NCI-H82 (cell line): ENCODE measurements around the gene POU4F3.

ENCODE experiments used
- DNase-seq: peaks from one replicate; lab custom pipeline; 2025; lab: John Stamatoyannopoulos, UW

POU4F3 gene

DNA sequence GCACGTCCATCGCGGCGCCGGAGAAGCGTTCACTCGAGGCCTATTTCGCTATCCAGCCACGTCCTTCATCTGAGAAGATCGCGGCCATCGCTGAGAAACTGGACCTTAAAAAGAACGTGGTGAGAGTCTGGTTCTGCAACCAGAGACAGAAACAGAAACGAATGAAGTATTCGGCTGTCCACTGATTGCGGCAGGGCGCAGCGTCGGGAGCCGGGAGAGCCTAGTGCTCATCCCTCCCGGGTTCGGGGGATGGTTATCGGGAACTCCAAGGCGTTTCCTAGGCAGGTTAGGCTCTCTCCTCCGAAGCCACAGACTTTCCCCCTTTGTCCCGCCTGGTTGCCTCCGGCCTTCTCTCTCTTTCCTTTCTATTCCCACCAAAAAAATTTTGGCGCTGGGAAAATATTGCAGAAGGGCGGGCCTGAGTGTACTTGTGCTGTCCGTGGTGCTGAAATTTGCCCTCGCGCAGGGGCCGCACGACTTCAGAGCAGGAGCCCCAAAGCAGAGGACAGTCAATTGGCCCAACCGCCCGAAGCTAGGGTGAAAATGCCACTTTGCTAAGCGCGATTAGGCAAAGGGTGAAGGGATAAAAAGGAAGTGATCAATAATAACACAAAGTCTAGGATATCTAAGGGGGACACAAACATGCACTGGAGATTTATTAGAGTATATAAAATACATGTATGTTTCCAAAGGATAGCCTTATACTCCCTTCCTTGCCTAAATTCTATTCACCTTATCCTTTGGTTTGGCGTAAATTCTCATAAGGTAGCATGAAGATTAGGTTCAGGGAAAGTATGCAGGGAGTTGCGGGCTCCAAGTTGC is 1.8 kb downstream of the POU4F3 start:
- no peak for DNase-seq

DNA sequence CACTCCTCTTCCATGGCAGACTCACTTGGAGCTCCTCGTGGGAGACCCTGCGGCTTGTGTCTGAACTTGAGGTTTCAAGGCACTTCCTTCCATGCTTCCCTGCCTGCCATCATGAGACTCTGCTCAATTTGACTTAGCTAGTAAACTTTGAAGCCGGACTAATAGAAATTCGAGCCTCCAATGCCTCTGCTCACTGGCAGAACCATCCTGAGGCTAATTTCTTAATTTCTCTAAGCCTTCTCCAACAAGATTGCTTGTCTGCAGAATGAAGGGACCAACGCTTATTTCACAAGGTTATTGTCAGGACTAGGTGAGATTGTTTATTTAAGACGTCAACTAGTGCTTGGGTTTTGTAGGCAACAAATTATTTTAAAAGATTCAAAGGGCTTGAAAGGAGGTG is 3.2 kb downstream of the POU4F3 start:
- no peak for DNase-seq

DNA sequence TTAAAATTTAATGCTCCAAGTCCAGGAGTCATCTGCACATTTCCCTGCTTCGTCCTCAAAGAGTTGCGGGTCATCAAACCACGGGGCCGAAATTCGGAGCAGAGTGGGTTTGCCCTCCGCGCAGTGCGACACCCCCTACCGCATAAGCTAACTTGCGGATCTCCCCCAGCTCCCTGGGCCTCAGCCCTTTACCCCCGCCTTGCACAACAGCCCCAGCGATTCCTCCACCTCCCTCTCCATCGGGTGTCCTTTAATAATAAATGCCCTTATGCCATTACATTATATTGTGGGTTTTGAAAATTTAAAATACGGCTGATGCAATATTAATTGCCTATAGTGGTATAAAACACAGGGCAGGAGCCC is 3.9 kb downstream of the POU4F3 start:
- DNase-seq: no peak

DNA sequence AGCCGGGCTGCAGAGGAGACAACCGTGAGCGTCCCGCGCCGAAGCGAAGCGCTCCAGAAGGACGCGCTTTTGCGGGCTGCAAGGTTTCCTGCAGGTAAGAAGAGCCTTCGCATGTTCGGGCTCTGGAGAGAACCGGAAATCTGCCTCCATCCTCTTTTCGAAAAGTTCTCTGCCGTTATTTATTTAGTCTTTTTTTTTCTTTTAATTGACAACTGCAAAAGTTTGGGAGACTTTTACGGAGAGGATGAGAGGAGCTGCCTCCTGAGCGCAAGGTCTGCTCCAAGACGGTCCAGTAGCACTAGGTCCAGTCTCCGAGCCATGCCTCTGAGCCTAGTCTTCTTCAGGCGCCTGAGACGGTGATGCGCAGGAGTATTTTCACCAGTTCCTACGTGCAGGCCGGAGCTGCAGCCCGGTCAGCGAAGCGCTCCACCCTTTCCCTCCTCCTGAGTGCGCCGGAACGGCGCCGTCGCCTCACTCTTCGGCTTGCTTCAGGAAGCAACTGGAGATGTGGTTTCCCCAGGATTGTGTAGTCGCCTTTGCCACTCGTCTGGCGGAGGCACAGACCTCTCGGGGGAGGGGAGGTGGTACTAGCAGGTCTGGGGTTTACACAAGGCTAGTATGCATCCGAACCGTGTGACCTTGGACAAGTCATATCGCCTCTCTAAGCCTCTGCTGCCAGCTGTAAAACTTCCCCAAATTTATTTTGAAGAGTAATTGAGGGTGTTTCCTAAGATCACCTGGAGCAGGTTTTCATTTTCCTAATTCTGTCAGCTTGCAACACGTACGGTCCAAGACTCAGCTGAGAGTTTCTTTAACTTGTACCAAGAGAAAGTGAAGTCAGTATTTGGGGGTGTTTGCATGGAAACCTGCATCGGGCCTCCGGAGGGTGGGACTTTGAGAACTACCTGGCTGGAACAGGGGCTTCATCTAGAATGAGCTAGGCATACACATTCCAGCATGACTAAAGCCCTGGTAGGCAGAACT is 4.5 kb downstream of the POU4F3 start:
- no peak for DNase-seq

DNA sequence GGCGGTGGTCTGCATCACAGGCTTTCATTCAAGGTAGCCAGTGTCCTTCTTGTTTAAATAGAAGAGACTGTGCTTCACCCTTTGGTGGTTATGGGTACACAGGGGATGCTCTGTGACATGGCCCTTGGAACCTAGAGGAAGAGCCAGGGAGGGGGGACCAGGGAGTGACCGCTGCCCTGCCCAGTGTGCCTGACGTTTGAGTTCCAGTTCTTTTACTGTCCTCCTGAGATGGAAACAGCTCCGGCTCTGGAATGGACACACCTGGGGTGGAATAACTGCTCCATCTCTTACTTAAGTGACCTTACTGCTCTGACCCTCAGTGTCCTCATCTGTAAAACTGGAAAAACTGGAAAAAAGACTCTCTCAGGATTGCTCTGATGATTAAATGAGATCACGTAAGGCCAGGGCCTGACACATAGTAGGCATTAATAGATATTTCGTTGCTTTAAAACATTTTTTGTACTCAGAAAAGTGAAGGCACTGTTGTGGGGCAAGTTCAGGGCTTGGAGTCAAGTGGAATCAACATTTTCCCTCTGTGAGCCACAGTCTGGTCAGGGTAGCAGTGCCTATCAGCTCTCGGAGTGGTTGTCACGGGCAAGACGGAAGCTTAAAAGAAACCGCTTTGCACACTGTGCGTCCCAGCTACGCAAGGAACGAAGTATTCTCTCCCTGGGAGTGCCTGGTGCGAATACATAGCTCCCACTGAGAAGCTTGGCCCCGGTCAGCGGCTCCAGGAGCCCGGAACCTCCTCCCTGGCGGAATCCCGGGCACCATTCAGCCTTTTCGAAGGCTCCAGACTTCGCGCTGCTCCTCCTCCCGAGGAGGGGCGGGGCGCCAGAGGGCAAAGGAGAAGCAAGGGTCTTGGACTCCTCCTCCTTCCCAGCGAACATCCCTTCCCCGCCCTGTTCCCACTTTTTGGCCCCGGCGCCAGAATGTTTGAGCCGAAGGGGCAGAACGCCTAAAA is 5.8 kb downstream of the POU4F3 start:
- DNase-seq: peak; percentile 64

DNA sequence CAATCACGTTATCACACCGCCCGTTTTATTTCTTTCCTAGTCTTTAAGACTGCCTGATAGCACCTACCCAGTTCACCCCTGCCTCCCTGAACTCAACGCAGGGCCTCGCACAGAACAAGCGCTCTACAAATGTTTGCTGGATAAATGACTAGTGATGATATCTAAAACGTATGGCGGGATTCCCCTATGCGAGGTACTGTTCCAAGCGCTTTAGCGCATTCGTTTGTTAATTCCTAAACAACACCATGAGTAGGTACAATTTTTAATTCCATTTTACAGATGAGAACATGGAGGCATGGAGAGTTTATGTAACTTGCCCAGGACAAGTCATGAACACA is 6.6 kb downstream of the POU4F3 start:
- no peak for DNase-seq

DNA sequence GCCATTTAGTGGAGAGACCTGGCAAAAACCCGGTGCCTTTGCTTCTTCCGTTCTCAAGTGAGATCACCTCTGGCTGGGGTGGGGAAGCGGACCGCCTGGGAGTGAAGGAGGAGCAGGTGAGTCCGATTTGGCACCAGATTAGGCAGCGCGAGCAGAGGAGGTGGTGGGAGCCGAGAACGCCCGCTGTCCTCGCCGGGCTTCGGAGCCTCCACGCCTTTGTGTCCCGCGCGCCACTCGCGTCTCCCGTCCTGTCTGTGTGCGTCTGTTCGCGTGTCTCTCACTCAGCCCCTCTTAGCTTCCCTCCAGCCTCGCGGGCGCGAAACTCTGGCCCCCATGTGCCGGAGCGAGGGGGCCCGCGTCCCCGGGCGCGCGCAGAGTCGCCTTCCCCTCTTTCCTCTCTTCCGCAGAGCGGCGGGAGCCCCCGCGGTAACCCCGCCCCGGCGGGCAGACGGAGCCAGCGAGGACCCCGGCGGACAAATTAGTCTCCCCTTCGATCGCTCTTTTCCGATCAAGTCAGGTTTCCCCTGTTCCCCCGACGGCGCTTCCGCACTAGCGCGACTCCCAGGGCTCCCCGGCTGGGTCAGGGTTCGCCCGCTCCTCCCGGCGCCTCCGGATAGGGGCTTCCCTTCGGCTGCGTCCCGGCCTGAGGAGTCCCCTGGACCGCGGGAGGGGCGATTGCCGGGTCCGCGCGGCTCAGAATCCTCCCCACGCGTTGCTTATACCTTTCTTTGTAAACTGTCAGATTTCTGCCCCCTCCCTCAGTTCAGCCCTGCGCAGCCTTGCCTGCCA is 7.1 kb downstream of the POU4F3 start:
- peak; percentile 20 for DNase-seq

DNA sequence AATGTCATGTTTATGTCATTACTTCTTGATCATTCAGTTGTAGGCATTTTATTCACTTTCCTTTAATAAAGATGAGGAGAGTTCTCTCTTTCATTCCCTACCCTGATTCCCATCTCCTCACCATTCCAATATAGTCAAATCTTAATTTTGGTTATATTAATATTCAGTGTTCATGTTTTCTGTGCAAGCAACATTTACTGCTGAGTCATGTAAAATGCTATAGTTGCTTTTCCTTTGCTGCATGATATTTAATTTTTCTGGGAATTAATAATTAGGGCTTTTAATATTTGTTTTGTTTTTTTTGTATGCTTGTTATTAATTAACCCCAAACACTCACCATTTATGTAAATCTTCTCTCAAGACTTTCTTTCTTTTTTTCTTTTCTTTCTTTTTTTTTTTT is 18.5 kb downstream of the POU4F3 start:
- DNase-seq: no peak

DNA sequence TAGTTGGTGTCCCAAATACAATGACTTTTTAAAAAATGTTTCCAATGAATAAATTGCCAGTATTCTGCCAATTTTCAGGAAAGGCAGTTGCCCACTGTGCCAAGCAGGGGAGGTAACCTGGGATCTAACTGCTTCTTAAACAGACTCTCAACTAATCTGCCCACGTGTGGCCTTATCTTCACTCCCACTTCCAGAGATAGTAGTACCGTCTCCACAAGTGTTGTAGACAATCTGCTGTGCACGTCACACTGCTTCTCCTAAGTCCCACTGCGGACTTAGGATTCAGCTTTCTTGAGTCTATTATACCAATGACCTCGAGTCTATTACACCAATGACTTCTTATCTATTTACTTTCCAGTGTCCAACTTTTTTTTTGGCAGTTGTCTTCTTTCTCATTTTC is 21.2 kb downstream of the POU4F3 start:
- DNase-seq: no peak

DNA sequence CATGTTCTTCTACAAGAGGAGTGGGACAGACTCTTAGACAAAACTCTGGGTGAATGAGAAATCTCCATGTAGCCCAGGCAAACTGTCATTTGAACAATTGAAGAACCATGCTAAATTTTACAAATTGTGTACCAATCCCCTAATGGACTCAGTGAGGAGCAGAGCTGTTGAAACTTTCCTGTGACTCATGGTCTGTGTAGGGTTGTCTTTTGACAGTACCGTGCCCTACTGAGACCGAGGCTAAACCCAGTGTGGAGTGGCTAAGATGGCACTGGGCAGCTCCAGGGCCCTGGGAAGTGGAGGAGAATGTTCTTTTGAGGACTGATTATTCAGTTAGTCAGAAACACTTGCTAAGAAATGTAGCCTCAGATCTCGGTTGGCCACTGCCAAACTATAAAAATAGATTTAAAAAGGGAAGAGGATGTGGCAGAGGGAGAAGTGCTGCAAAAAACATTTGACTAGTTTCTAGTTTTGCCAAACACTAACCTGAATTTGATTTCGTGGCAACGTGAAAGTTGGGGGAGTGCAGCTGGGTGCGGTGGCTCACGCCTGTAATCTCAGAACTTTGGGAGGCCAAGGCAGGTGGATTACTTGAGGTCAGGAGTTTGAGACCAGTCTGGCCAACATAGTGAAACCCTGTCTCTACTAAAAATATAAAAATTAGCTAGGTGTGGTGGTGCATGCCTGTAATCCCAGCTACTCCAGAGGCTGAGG is 24.7 kb downstream of the POU4F3 start:
- no peak for DNase-seq

DNA sequence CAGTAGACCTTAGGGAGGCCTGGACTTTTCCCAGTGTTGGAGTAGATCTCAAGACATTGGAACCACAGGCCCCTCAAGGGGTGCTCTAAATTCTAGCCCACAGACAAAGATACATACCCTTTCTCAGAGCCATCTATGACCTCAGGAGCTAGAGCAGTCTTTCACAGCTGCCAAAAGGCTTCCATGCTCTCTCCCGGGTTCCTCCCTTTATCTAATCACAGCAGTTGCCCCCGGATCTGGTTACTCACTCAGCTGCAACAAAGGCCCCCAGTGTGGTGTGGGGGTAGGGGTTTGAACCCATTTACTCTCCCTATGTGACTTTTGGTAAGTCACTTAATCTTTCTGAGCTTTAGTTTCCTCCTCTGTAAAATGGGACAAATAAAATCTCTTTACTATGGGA is 27.0 kb downstream of the POU4F3 start:
- DNase-seq: no peak

DNA sequence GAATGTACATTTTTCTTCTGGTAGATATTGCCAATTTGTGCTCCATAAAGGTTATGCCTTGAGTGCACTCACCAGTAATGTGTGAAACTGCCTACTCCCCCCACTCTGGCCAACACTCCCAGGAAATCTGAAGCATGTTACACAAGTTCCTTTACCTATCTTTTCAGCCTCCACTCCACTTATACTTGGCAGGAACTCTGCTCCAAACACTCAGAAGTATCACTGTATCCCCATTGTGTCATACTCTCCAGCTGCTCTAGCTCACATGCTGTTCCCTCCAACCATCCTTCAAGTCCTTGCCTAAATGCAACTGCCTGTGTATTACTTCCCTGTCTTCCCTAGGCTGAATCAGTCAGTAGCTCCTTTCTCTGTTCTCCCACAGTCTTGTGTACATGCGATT is 28.3 kb downstream of the POU4F3 start:
- no peak for DNase-seq

DNA sequence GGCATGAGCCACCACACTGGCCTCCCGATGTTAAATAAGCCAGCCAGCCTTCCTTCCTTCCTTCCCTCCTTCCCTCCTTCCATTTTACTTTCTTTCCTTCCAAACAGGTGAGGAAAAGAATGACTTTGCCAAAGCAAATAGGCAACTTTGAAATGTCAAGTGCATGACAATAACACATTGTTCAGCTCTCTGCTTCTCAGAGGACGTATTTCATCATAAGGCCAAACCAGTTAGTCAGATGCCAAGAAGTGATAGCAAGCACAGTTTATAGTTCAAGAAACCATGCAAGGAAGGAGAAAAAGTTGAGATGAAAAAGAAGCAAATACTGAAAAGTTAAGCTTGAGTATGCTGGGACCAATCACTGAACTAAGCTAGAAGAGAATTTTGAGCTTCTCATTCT is 29.5 kb downstream of the POU4F3 start:
- no peak for DNase-seq

DNA sequence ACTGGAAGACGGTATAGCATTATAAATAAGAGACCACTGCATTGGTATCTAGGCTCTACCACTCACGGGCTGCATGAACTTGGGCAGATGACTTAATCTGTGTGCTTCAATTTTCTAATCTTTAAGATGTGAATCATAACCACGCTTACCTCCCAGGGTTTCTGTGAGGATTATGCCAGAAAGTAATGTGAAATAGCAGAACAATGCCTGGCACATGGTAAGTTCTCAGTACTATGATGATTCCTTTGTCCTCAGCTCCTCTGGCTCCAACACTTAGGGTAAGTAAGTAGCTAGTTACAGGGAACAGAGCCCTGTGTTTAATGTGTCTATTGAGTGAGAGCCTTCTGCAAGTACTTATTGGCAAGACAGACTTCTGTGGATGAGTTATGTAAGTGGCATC is 31.1 kb downstream of the POU4F3 start:
- DNase-seq: no peak

DNA sequence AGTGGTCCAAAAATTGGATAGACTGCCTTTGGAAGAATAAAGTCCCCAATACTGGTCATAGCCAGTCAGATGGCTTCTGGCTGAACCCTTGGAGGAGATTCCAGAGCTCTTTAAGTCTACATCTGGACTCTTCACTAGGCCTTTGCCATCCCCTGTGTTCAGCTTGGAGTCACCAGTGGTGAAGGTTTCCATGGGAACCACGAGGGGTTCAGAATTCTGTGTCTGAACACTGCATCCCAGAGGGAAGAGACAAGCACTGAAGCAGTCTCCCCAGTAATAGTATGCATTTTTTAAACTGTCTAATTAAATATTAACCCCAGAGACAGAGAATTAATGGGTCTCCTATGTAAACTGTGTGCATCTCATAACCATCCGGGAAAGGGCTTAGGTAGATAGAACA is 38.2 kb downstream of the POU4F3 start:
- no peak for DNase-seq

DNA sequence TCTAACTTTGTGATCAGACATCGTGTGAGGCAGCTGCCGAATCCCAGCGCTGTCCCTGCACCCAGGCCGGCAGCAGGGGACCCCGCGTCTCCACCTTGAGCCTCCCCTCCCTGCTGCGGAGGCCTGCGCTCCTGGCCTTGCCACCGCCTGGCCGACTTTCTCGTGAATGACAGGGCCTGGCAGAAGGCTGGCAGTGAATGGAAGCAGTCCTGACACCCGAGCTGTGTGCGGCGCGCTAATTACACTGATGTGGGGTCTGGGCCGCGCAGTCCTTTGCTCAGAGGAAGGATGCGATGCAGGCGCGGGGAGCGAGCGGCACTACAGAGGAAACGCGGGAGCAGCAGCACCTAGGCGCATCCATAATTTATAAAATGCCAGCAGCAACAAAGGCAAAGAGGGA is 40.3 kb downstream of the POU4F3 start:
- no peak for DNase-seq

DNA sequence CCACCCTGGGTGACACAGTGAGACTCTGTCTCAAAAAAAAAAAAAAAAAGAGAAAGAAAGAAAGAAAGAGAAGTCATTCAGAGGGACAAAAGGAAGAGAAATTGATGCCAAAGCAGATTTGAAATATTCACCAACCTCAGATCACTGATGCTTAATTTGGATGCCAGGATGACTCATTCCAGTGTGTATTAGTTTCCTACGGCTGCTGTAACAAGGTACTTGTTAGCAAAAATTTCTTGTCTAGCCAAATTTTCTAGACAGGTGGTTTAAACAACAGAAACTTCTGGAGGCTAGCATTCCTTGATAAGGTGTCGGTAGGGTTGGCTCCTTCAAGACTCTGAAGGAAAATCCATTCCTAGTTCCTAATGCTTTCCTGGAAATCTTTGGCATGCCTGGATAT is 42.1 kb downstream of the POU4F3 start:
- no peak for DNase-seq

DNA sequence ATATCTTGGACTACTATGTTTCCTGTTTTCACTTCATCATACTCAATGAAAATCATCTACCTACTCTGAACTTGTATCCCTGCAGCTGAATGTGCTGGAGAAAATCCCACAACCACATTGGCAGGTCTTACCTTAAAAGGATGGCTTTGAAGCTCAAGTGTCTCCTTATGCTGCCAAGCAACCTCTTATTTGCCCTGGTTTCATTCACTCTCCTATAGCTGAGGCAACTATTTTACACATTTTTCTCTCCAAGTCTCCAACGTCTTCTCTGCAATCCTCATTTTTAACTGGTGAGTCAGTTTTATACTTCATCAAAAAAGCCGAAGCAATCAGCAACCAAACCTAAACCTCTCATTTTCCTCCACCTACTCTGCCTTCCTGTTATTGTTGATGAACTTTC is 49.7 kb downstream of the POU4F3 start:
- DNase-seq: no peak

DNA sequence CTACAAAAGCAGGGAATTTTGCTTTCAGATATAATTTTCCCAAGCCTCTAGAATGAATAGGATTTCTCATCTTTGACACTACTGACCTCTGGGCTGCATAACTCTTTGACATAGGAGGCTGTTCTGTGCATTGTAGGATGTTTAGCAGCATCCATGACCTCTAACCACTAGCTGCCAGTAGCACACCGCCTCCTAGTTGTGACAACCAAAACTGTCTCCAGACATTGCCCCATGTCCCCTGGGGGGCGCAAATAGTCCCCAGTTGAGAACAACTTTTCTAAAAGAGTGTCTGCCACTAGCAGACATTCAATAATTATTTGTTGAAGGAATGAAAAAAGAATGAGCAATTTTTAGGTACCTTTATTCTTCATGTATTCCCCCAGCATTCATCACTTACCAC is 51.8 kb downstream of the POU4F3 start:
- DNase-seq: peak; percentile 2
